Stimulated activated CD8-positive, alpha-beta memory T cell treated with anti-CD3 and anti-CD28 coated beads, Interleukin-4, amount 100 ng/mL, for 24 hours (primary cell): ENCODE results near the gene DDX1.

Experiments
- DNase-seq: peaks from one replicate; pipeline ENCODE4 v3.0.0-alpha.2; 2020; ENCODE audit warnings: low read depth

Gene DDX1

DNA sequence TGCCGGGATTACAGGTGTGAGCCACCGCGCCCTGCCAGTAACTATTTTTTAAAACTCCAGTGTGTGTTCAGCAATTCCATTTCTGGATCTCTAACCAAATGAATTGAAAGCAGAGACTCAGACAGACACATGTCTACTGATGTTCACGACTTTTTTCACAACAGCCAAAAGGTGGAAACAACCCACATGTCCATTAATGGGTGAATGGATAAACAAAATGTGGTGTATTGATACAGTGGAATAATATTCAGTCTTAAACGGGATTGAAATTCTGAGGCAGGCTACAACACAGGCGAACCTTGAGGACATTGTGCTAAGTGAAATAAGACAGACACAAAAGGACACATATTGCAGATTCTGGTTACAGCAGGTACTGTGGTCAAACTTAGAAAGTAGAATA, 55.0 kb downstream of the DDX1 start:
- DNase-seq: no peak

GRCh38 chr2:15647622-15648590, 56.2 kb downstream of the DDX1 start:
- no peak for DNase-seq

GRCh38 chr2:15648593-15649525, 57.2 kb downstream of the DDX1 start:
- no peak for DNase-seq

- DNase-seq: no peak
Observed at GRCh38 chr2:15649561-15650255, 58.0 kb downstream of the DDX1 start.

GRCh38 chr2:15650616-15651366, 59.1 kb downstream of the DDX1 start:
- no peak for DNase-seq

DNA sequence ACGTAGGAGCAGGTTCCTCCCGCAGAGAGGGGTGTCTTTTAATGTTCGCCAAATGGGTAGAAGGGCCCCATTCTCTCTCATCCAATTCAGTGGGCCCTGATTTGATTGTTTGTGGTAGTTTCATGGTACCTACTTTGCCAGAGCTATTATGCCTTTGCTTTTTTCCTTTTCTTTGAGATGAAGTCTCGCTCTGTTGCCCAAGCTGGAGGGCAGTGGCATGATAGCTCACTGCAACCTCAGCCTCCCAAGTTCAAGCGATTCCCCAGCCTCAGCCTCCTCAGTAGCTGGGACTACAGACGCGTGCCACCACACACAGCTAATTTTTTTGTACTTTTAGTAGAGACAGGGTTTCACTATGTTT, 59.7 kb downstream of the DDX1 start:
- no peak for DNase-seq

DNA sequence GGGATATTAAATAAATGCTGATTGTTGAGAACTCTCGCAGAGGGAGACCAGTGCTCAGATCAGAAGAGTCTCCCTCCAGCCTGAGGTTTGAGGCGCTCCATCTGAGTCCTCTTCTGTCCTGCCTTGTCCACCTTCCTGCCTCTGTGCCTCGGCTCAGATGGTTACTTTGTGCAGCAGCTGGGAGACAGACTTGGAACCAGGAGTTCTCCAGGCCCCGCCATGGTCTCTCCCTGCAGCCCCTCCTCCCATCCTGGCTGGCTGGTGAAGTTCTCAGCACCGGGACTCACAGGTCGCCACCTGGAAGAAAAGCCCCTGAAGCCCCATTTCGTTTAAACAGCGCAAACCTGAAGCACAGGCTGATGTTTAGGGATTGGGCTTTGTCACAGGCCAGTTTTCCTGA, 60.6 kb downstream of the DDX1 start:
- no peak for DNase-seq

- DNase-seq: no peak
Observed at GRCh38 chr2:15652801-15653200, 61.1 kb downstream of the DDX1 start.

DNA sequence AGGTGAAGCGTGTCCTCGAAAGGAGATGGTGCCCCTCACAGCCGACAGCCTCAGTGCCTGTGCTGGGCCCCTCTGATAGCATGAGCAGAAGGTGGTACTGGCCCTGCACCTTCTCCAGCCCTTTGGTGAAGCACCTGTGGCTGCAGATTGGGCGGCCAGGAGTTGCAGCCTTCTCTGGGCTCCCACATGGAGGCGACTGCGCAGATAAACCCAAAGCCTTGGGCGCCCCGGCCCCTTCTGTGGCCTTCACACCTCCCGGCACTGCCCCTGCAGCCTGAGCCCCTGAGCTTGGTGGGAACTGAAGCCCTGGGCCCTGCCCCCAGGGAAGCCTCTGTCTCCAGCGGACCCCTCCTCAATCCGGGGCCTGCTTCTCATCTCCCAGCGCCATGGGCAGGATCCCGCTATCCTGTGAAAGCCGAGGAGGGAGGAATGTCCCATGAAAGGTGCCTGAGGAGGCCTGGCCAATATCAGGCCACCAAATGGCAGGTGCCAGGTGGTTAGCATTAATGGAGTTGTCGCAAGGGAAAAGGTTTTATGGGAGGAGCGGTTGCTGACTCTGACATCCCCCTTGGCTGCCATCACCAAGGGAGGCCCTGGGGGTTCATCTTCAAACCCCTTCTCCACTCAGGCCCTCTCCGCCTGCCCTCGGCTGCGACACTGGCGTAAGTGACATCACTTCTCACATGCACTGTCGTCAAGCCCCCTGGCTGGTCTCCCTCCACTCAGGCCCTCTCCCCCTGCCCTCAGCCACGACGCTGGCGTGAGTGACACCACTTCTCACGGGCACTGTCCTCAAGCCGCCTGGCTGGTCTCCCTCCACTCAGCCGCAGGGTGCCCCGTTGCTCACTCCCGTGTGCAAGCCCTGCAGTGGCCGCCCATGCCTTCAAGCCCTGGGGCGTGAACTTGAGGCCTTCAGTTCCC, 62.4 kb downstream of the DDX1 start:
- DNase-seq: no peak

- no peak for DNase-seq
Observed at GRCh38 chr2:15654727-15655073, 63.0 kb downstream of the DDX1 start.

- no peak for DNase-seq
Observed at GRCh38 chr2:15655123-15655887, 63.6 kb downstream of the DDX1 start.

- no peak for DNase-seq
Observed at GRCh38 chr2:15656090-15656489, 64.4 kb downstream of the DDX1 start.

- DNase-seq: no peak
Observed at GRCh38 chr2:15657759-15658158, 66.1 kb downstream of the DDX1 start.

DNA sequence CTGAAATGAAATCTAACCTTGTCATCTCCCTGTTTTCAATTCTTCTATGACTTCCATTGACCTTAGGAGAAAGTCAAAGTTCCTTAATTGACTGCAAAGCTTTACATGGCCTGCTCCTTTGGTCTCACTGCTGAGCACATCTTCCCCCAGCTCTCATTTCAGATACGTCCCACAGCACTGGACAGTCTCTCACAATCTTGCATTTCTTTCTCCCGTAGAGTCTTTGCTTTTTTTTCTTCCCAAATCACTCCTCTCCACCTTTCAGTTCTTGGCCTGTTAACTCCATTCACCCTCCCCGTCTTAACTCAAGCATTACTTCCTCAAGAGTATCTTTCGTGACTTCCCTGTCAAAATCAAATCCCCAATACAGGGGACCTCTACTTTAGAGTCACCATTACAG, 67.2 kb downstream of the DDX1 start:
- no peak for DNase-seq

GRCh38 chr2:15660491-15661294, 69.0 kb downstream of the DDX1 start:
- no peak for DNase-seq

GRCh38 chr2:15661295-15661569, 69.6 kb downstream of the DDX1 start:
- DNase-seq: no peak

GRCh38 chr2:15662026-15662425, 70.4 kb downstream of the DDX1 start:
- DNase-seq: no peak

DNA sequence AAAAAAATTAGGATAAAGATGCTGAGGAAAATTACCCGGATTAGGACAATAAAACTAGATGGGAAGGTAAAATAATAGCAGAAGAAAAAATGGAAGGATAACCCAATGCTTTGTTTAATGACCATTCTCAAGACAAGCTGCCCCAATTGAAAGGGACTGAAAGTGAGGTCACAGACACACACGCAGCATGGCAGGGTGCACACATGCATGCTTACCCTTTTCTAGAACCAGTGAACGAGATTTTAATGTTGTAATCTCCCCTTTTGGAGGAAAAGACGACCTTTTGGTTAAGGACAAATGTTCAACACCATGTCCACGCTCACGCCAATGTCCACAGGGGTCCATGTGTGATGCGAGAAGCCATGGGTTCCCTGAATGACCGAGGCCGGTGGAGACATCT, 70.9 kb downstream of the DDX1 start:
- no peak for DNase-seq

DNA sequence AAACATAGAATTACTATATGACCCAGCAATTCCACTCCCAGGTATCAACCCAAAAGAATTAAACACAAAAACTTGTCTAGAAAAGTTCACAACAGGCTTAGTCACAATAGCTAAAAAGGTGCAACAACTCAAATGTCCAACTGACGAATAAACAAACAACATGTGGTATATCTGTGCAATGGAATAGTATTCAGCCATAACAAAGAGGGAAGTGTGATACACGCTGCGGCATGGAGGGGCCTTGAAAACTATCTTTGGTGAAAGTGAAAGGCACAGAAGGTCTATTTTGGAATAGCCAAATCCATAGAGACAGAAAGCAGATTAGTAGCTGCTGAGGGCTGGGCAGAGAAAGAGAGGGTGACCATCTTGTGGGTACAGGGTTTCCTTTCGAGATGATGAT, 72.1 kb downstream of the DDX1 start:
- DNase-seq: no peak
